SK-N-SH (cell line): ENCODE measurements around the gene PGAM2. TPM values are rescaled to one million over a fixed set of nuclear protein-coding genes. Genes with fewer than 3 reads are reported as not detected.
A peak's percentile ranks its signal among the peaks of the same experiment; 100 is the strongest.

Experiments
- CTCF ChIA-PET: fragments of 300-600, 350-600 bp; formaldehyde crosslinking; extraction: SDS; loops from one replicate; lab custom pipeline; 2021; lab: Yijun Ruan, JAX
- POLR2A ChIA-PET: fragments of 350-600 bp; sonication (Branson Sonifier 250); formaldehyde crosslinking; extraction: SDS; loops from one replicate; lab custom pipeline; 2020; ENCODE audit warnings: antibody characterized with exemption, inconsistent platforms; lab: Yijun Ruan, JAX
- DNase-seq: peaks from one replicate; pipeline ENCODE4 v3.0.0; 2012
- H2AFZ ChIP-seq: fragments of 200-600 bp; sonication (generic); 2 replicates; pipeline ENCODE4 v1.8.1; 2016; ENCODE audit warnings: antibody characterized with exemption, mild to moderate bottlenecking, low read depth
- H3F3A ChIP-seq: fragments of 200-600 bp; sonication (generic); replicated peaks from 2 replicates; pipeline ENCODE3; 2016; ENCODE audit warnings: antibody characterized with exemption, mild to moderate bottlenecking; ENCODE audit not compliant: insufficient read depth
- H3K27ac ChIP-seq, 2 experiments: fragments of 200-500 bp in 1 of 2; fragments of 200-600 bp in 1 of 2; sonication (Bioruptor generic) in 1 of 2; sonication (generic), shearing (Covaris generic) in 1 of 2; 2 replicates each; pipeline versions ENCODE4 v1.5.1 to v1.6.1; 2014 to 2016; ENCODE audit warnings: low read depth in 2 of 2, inconsistent platforms in 1 of 2, low read length in 1 of 2, mild to moderate bottlenecking in 1 of 2, mixed read lengths in 1 of 2
- H3K27me3 ChIP-seq: fragments of 200-600 bp; sonication (generic), shearing (Covaris generic); 2 replicates; pipeline ENCODE4 v1.6.1; 2016; ENCODE audit warnings: mixed run types; ENCODE audit not compliant: insufficient read depth
- H3K36me3 ChIP-seq, 2 experiments: fragments of 200-500 bp in 1 of 2; fragments of 200-600 bp in 1 of 2; sonication (Bioruptor generic) in 1 of 2; sonication (generic) in 1 of 2; replicated peaks in 1 of 2; 2 replicates each; pipeline versions ENCODE3 to v1.5.1; 2014 to 2016; ENCODE audit warnings: low read length in 1 of 2, mild to moderate bottlenecking in 1 of 2; ENCODE audit not compliant: insufficient read depth in 2 of 2, control insufficient read depth in 1 of 2
- H3K4me1 ChIP-seq, 2 experiments: fragments of 200-500 bp in 1 of 2; fragments of 200-600 bp in 1 of 2; sonication (Bioruptor generic) in 1 of 2; sonication (generic), shearing (Covaris generic) in 1 of 2; 2 replicates each; pipeline versions ENCODE4 v1.5.1 to v1.6.1; 2014 to 2016; ENCODE audit warnings: low read depth in 1 of 2, low read length in 1 of 2, mixed run types in 1 of 2; ENCODE audit not compliant: insufficient read depth in 2 of 2, control insufficient read depth in 1 of 2
- H3K4me2 ChIP-seq: fragments of 200-600 bp; sonication (generic), shearing (Covaris generic); 2 replicates; pipeline ENCODE4 v1.6.1; 2017; ENCODE audit warnings: mixed run types
- H3K4me3 ChIP-seq, 2 experiments: fragments of 200-500 bp in 1 of 2; fragments of 200-600 bp in 1 of 2; sonication (Bioruptor generic) in 1 of 2; sonication (generic), shearing (Covaris generic) in 1 of 2; 2 replicates each; pipeline versions ENCODE4 v1.5.1 to v1.8.1; 2014 to 2016; ENCODE audit warnings: low read depth in 2 of 2, inconsistent platforms in 1 of 2, low read length in 1 of 2, mild to moderate bottlenecking in 1 of 2, mixed read lengths in 1 of 2, moderate library complexity in 1 of 2
- H3K79me2 ChIP-seq: fragments of 200-600 bp; sonication (generic); 2 replicates; pipeline ENCODE4 v1.8.1; 2017; ENCODE audit warnings: mild to moderate bottlenecking; ENCODE audit not compliant: insufficient read depth
- H3K9ac ChIP-seq: fragments of 200-600 bp; sonication (generic); 2 replicates; pipeline ENCODE4 v1.6.1; 2017; ENCODE audit warnings: mixed run types
- H3K9me2 ChIP-seq: fragments of 200-600 bp; sonication (generic); 2 replicates; pipeline ENCODE4 v1.6.1; 2017; ENCODE audit warnings: mixed run types
- H3K9me3 ChIP-seq: fragments of 200-600 bp; sonication (generic); 2 replicates; pipeline ENCODE4 v1.6.1; 2017; ENCODE audit warnings: mixed run types, mild to moderate bottlenecking, moderate library complexity
- H4K20me1 ChIP-seq: fragments of 200-600 bp; sonication (generic); 2 replicates; pipeline ENCODE4 v1.6.1; 2017; ENCODE audit warnings: mild to moderate bottlenecking, mixed run types; ENCODE audit not compliant: insufficient read depth
- CHD2 ChIP-seq: fragments of 150-350 bp; IDR thresholded peaks from 2 replicates; pipeline ENCODE4 v1.6.1; 2018; ENCODE audit warnings: low read length; ENCODE audit not compliant: partially characterized antibody
- CTCF ChIP-seq: fragments of 200-600 bp; sonication (generic); IDR thresholded peaks from 2 replicates; pipeline ENCODE4 v1.6.1; 2017; ENCODE audit warnings: antibody characterized with exemption, mild to moderate bottlenecking, moderate library complexity
- EZH2phosphoT487 ChIP-seq: fragments of 200-600 bp; sonication (generic); IDR thresholded peaks from 2 replicates; pipeline ENCODE4 v1.6.1; 2017; ENCODE audit warnings: low read depth, mixed run types, mild to moderate bottlenecking, antibody characterized with exemption, moderate library complexity, borderline replicate concordance
- FOXM1 ChIP-seq: IDR thresholded peaks from 2 replicates; pipeline ENCODE4 v1.4.0; 2012; ENCODE audit warnings: low read depth, mild to moderate bottlenecking
- GABPA ChIP-seq: IDR thresholded peaks from 2 replicates; pipeline ENCODE4 v1.4.0; 2012; ENCODE audit warnings: low read depth, mild to moderate bottlenecking
- IRF3 ChIP-seq: fragments of 150-350 bp; IDR thresholded peaks from 2 replicates; pipeline ENCODE4 v1.6.1; 2016; ENCODE audit warnings: mild to moderate bottlenecking, low read depth, low read length
- JUND ChIP-seq: IDR thresholded peaks from 2 replicates; pipeline ENCODE4 v1.4.0; 2012
- MAX ChIP-seq: IDR thresholded peaks from 2 replicates; pipeline ENCODE4 v1.4.0; 2012; ENCODE audit warnings: low read depth
- PBX3 ChIP-seq: IDR thresholded peaks from 2 replicates; pipeline ENCODE4; 2012
- POLR2AphosphoS5 ChIP-seq: IDR thresholded peaks from 2 replicates; pipeline ENCODE4 v1.6.1; 2012; ENCODE audit warnings: low read depth, low read length
- RAD21 ChIP-seq: IDR thresholded peaks from 2 replicates; pipeline ENCODE4 v1.6.1; 2012; ENCODE audit warnings: mild to moderate bottlenecking, low read length
- REST ChIP-seq: IDR thresholded peaks from 2 replicates; pipeline ENCODE4 v1.6.1; 2012; ENCODE audit warnings: mild to moderate bottlenecking, low read depth, low read length, moderate library complexity
- RFX5 ChIP-seq: IDR thresholded peaks from 2 replicates; pipeline ENCODE4 v1.6.1; 2012; ENCODE audit warnings: mild to moderate bottlenecking, improper control_type of control experiment, low read length
- SIN3A ChIP-seq: IDR thresholded peaks from 2 replicates; pipeline ENCODE4 v1.6.1; 2012; ENCODE audit warnings: low read depth, mild to moderate bottlenecking, low read length, moderate library complexity, borderline replicate concordance
- SMC3 ChIP-seq: IDR thresholded peaks from 2 replicates; pipeline ENCODE4 v1.6.1; 2012; ENCODE audit warnings: low read depth, low read length, improper control_type of control experiment
- TCF12 ChIP-seq: IDR thresholded peaks from 2 replicates; pipeline ENCODE4 v1.4.0; 2012
- TEAD4 ChIP-seq: IDR thresholded peaks from 2 replicates; pipeline ENCODE4 v1.4.0; 2012; ENCODE audit warnings: mild to moderate bottlenecking, borderline replicate concordance; ENCODE audit not compliant: insufficient read depth
- YY1 ChIP-seq: IDR thresholded peaks from 2 replicates; pipeline ENCODE4 v1.4.0; 2012; ENCODE audit warnings: low read depth, mild to moderate bottlenecking
- WGBS: methylation state at CpG from one replicate; pipeline ENCODE4 v1.1.6; 2017; ENCODE audit warnings: low lambda C conversion rate; 5-methylcytosine and 5-hydroxymethylcytosine counted together
- polyA plus RNA-seq, 3 experiments: library from polyadenylated mRNA; depleted of rRNA; stranded (reverse); fragments of >200 nt; gene quantifications; 2 replicates each; pipeline ENCODE4 v1.2.3, GENCODE V29; 2012

The PGAM2 gene
- polyA plus RNA-seq, 1 of the 3 experiments (the other 2 are of a cell fraction) = 0.79 TPM

GRCh38 chr7:44079331-44080021 lies 14.1 kb upstream of the PGAM2 start:
- 88% methylated on average over 4 of the region's 11 CpGs for WGBS
- Histone ChIP-seq H3K9me2 (no peaks in the 10 kb centered on the region), H3K36me3 (peaks cover 22 to 55% of the 10 kb centered on the region in 2 experiments), H3K27ac (no peak overlapping the region), H3K9ac (no peak overlapping the region), H3K27me3 (no peaks in the 10 kb centered on the region), H3K9me3 (no peaks in the 10 kb centered on the region), H3F3A (peaks cover 16% of the 10 kb centered on the region), H4K20me1 (no peaks in the 10 kb centered on the region), H3K4me2 (no peak overlapping the region), H3K4me3 (no peak overlapping the region), H3K4me1 (peaks cover 7 to 14% of the 10 kb centered on the region in 2 experiments), H3K79me2 (peaks cover 21% of the 10 kb centered on the region), H2AFZ (no peak overlapping the region)
- peak; percentile 11 for DNase-seq
- POLR2A ChIA-PET = no interaction called here
- no peak for TF ChIP-seq FOXM1
- no peak for TF ChIP-seq CTCF
- TF ChIP-seq MAX = no peak
- no peak for TF ChIP-seq SIN3A
- no peak for TF ChIP-seq RAD21
- no peak for TF ChIP-seq TEAD4
- TF ChIP-seq POLR2AphosphoS5 = no peak
- no peak for TF ChIP-seq RFX5
- TF ChIP-seq GABPA = no peak
- no peak for TF ChIP-seq JUND
- no peak for TF ChIP-seq CHD2
- TF ChIP-seq YY1 = no peak
- no peak for TF ChIP-seq EZH2phosphoT487
- no peak for TF ChIP-seq TCF12
- no peak for TF ChIP-seq SMC3
- TF ChIP-seq PBX3 = no peak
- TF ChIP-seq REST = no peak
- no peak for TF ChIP-seq IRF3
- CTCF ChIA-PET = interaction anchor here (2.6 kb wide), 1 partner anchor 117 kb away, joined by 18 read pairs; no protein-coding TSS in a partner anchor
